CD4-positive, alpha-beta T cell treated with Interleukin-4 for 4 hours (primary cell): Measurements from ENCODE around the gene FLII.

Experiments
- DNase-seq: peaks from one replicate; pipeline ENCODE4 v3.0.0-alpha.2; 2020

Gene FLII

GRCh38 chr17:18259621-18260331, 1.2 kb upstream of the FLII start:
- no peak for DNase-seq

GRCh38 chr17:18257982-18258355, 569 bp downstream of the FLII start:
- peak; percentile 41 for DNase-seq

- DNase-seq = peak; percentile 13
Observed at GRCh38 chr17:18257268-18257981, 1.1 kb downstream of the FLII start.

- DNase-seq = no peak
Observed at GRCh38 chr17:18256776-18257175, 1.8 kb downstream of the FLII start.

- no peak for DNase-seq
Observed at GRCh38 chr17:18256351-18256750, 2.2 kb downstream of the FLII start.

- DNase-seq = no peak
Observed at GRCh38 chr17:18254888-18255649, 3.5 kb downstream of the FLII start.

- DNase-seq = no peak
Observed at GRCh38 chr17:18253947-18254821, 4.4 kb downstream of the FLII start.

- DNase-seq = no peak
Observed at GRCh38 chr17:18253187-18253884, 5.2 kb downstream of the FLII start.

GRCh38 chr17:18252160-18252559, 6.4 kb downstream of the FLII start:
- no peak for DNase-seq

- no peak for DNase-seq
Observed at GRCh38 chr17:18251204-18251603, 7.3 kb downstream of the FLII start.

- no peak for DNase-seq
Observed at GRCh38 chr17:18250708-18251107, 7.8 kb downstream of the FLII start.

GRCh38 chr17:18250259-18250658, 8.3 kb downstream of the FLII start:
- DNase-seq = no peak

- DNase-seq = no peak
Observed at GRCh38 chr17:18248811-18249210, 9.7 kb downstream of the FLII start.

GRCh38 chr17:18248300-18248731, 10.2 kb downstream of the FLII start:
- DNase-seq = peak; percentile 68

GRCh38 chr17:18247613-18248001, 10.9 kb downstream of the FLII start:
- no peak for DNase-seq

GRCh38 chr17:18246880-18247612, 11.5 kb downstream of the FLII start:
- DNase-seq = no peak

- no peak for DNase-seq
Observed at GRCh38 chr17:18246109-18246725, 12.3 kb downstream of the FLII start.

- no peak for DNase-seq
Observed at GRCh38 chr17:18245038-18245776, 13.3 kb downstream of the FLII start.

GRCh38 chr17:18241229-18241871, 17.2 kb downstream of the FLII start:
- DNase-seq = no peak

GRCh38 chr17:18240449-18240848, 18.1 kb downstream of the FLII start:
- DNase-seq = no peak
